Stimulated activated CD8-positive, alpha-beta memory T cell treated with anti-CD3 and anti-CD28 coated beads, Interleukin-12 subunit alpha, Interleukin-12 subunit beta, amount 100 ng/mL, for 24 hours (primary cell): ENCODE measurements around the gene RELL1.

Experiments used
- DNase-seq: peaks from one replicate; pipeline ENCODE4 v3.0.0-alpha.2; 2020; ENCODE audit errors: extremely low read depth

The RELL1 gene

DNA sequence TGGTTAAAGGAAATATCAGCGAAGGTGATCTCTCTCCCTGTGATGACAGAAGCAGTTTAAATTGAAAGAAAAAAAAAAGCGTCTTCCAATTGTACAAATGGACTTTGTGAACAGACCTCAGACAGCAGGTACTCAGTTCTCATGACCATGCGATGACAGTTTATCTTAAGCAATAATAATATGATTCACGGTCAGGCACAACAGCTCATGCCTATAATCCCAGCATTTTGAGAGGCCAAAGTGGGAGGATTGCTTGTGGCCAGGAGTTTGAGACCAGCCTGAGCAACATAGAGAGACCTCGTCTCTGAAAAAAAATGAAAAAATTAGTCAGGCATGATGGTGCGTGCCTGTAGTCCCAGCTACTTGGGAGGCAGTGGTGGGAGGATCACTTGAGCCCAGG, 51.0 kb downstream of the RELL1 start:
- DNase-seq = no peak

DNA sequence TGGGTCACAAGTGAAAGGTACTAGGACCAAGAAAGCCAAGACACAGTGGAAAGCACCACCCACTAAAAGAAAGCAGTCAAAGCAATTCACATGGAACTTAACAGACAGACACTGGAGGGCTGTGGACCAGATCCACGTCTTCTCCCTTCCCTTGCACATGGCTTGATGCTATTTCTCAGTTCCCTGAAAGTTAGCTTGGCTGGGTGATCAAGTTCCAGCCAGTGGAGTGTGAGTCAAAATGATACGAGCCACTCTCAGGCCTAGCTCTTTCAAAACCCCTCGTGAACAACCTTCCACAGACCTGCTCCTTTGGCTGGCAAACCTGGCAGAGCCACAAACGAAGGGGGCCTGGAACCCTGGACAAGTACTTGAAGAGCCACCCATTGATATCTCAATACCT, 52.0 kb downstream of the RELL1 start:
- no peak for DNase-seq

- no peak for DNase-seq
These were observed 53.3 kb downstream of the RELL1 start for GRCh38 chr4:37632836-37633235.

DNA sequence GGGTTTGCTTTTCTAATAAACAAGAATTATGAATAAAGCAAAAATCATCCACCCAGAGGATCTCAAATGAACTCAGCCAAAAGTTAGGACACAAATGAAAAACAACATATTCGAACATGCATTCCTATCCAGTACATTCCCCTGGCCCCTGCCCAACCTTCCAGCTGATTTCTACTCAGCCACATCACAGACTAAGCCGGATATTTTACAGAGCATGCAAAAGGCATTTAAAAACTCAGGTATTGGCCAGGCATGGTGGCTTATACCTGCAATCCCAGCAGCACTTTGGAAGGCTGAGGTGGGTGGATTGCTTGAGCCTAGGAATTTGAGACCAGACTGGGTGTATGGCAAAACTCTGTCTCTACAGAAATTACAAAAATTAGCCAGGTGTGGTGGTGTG, 54.6 kb downstream of the RELL1 start:
- no peak for DNase-seq

DNA sequence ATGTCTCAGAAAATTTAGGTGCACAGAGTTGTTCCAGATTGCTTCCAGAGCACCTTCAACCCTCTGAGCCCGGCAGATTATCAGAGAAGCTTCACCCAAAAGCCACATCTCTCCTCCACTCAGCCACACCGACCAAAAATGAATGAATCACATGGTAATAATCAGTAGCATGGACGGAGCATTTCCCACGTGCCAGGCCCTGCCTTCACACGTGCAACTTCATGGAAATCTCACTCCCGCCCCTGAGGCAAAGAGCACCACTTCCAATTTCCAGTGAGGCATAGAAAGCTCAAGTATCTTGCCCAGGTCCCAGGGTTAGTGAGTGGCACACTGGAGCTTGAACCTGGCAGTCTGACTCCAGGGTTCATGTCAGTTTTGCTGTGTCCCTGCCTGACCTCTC, 56.5 kb downstream of the RELL1 start:
- DNase-seq = no peak

DNA sequence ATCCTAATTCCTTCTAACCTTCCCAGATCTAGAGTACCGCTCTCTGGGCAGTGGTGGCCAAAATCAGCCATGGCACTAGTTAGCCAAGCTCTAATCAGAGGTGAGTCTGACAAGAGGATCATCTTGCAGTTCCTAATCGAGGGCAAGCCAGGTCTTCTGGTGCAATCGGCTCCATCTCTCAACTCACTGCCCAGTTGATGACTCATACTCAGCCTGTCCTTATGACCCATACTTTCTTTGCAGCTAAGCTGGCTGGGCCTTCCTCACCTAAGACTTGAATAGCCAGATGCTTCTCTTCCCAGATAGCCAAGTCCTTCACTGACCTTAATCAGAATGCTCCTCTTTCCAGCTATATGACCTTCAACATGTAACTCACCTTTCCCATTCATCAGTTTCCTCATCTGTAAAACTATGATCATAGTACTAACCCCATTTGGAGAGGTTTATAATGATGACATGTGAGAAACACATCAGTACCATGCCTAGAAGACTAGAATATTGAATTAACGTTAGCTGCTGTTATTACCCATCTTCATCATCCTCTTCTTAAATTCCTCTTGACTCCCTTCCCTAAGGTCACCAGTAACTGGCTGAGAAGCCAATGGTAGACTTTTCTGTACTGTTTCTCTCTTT, 57.1 kb downstream of the RELL1 start:
- no peak for DNase-seq

- DNase-seq = no peak
These were observed 58.9 kb downstream of the RELL1 start for GRCh38 chr4:37627263-37627662.

GRCh38 chr4:37625499-37625898, 60.7 kb downstream of the RELL1 start:
- no peak for DNase-seq

GRCh38 chr4:37623940-37624339, 62.2 kb downstream of the RELL1 start:
- no peak for DNase-seq

- no peak for DNase-seq
These were observed 63.1 kb downstream of the RELL1 start for GRCh38 chr4:37623125-37623524.

GRCh38 chr4:37620176-37620575, 66.0 kb downstream of the RELL1 start:
- DNase-seq = no peak

DNA sequence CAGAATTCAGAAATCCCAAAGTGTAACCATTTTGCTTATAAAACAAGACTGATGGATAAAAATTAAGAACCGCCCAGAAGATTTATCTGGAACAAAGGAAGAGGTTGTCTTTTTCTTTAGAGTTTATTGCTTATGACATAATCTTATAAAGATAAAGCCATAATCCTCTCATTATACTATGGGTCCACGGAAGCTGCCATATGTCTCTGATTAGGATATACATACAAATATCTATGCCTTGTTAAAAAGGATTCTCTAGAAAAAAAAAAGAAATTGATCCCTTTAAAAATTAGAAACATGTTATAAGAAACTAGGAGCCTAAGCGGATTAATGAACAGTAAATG, 70.5 kb downstream of the RELL1 start:
- no peak for DNase-seq

DNA sequence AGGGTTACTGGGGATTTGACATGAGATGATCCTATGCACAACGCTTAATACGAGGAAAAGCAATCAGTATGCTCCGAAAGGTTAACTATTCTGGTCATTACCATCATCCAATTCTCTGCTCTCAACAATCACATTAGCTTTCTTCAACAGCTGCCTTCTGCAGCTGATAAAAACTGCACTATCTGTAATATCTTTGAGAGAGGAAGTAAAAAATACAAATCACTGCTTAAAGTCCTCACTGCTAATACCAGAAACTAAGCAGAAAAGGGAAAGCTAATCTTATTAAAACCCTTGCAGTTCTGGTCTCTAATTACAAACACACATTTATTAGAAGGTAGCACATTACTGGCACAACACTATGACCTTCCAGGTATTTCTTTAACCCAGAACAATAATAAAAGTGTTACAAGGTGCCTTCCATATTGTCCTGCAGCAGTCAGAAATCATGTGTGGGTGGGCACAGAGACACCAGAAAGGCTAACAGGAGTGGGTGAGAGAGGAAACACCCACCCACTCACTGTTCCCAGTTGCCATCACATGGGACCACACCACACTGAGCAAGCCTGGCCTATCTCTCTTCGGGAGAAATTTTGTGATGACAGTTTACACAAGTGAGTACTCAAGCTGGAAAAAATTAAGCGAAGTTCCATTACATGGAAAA, 71.0 kb downstream of the RELL1 start:
- DNase-seq = no peak

- no peak for DNase-seq
These were observed 73.4 kb downstream of the RELL1 start for GRCh38 chr4:37612811-37613210.

DNA sequence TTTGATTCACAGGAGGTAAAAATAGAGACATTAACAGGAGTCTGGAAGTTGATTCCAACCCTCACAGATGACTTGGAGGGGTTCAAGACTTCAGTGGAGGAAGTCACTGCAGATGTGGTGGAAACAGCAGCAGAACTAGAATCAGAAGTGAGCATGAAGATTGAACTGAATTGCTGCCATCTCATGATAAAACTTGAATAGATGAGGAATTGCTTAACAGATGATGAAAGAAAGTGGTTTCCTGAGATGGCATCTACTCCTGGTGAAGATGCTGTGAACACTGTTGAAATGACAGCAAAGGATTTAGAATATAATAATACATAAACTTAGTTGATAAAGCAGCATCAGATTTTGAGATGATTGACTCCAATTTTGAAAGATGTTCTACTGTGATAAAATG, 76.5 kb downstream of the RELL1 start:
- no peak for DNase-seq

DNA sequence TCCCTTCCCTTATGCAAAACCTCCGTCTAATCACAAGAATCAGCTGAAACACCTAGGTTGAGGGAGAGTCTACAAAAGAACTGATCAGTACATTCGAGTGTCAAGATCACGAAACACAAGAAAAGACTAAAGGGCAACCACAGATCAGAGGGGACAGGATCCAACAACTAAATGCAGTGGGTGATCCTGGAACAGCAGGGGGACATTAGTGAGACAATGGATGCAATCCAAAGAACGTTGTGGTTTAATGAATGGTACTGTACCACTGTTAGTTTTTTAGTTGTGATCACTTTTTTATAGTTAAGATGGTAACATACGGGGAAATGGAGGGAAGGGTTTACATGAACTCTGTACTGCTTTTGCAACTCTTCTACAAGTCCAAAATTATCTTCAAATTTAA, 79.2 kb downstream of the RELL1 start:
- no peak for DNase-seq

- no peak for DNase-seq
These were observed 80.2 kb downstream of the RELL1 start for GRCh38 chr4:37605843-37606565.

- no peak for DNase-seq
These were observed 81.7 kb downstream of the RELL1 start for GRCh38 chr4:37604461-37604860.

GRCh38 chr4:37603711-37604110, 82.5 kb downstream of the RELL1 start:
- no peak for DNase-seq

DNA sequence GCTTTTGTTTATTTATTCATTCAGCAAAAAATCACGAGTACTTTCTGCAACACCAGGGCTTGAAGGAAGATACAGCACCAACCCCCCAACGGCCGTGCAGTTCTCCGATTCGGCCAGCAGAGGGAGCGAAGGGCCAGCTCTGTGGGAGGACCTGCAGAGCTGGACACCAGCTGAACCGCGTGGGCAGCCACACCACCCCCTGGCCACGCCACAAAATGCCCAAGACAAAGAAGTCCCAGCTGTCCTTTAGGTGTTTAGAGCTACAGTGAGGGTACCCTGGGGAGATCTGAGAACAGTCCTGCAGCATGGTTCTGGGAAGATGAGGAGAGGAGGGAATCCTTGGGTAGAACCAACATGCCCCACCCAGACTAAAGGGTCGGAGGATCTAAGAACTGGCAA, 83.1 kb downstream of the RELL1 start:
- DNase-seq = peak; percentile 35

DNA sequence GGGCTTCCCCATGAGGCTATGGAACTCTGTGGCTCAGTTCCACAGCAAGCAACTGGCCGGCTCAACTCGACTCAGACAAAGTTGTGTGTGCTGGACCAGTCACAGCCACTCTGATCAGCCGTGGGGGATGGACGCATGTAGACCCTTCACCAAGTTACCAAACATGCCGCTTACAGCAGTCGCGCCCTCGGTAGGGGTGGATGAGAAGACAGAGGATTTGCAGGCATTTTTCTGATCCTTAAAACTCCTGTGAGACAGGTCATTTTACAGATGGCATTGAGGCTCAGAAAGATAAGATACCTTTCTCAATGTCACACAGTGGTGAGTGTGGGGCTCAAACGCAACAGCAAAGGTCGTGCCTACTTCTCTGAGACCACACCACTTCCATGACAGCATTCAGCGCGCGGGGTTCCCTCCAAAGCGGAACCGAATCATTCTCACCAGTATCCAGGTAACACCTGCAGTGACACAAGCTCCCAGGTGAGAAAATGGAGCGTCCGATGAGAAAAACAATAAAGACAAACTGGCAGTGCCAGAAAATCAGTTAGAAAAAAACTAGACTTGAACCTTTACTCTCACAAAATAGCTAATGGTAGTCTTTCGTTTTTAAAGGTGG, 83.6 kb downstream of the RELL1 start:
- DNase-seq = no peak

GRCh38 chr4:37601531-37601930, 84.6 kb downstream of the RELL1 start:
- DNase-seq = no peak
